GM19023 (cell line): ENCODE results near the gene MTREX.

Source experiments
- ATAC-seq: cut with Tn5 transposase; IDR thresholded peaks from one replicate; pipeline ENCODE4 v1.9.1; 2021; ENCODE audit warnings: mild to moderate bottlenecking, moderate library complexity; ENCODE audit not compliant: unreplicated experiment

MTREX gene

GRCh38 chr5:55426455-55426854 lies 118.7 kb downstream of the MTREX start:
- no peak for ATAC-seq

GRCh38 chr5:55427157-55427556 lies 119.4 kb downstream of the MTREX start:
- ATAC-seq = no peak

- no peak for ATAC-seq
These were observed 121.4 kb downstream of the MTREX start for GRCh38 chr5:55429221-55429612.

GRCh38 chr5:55429613-55430253 lies 121.9 kb downstream of the MTREX start:
- ATAC-seq = no peak

GRCh38 chr5:55432549-55432948 lies 124.8 kb downstream of the MTREX start:
- no peak for ATAC-seq

GRCh38 chr5:55437452-55437851 lies 129.7 kb downstream of the MTREX start:
- ATAC-seq = no peak

GRCh38 chr5:55437859-55438206 lies 130.0 kb downstream of the MTREX start:
- no peak for ATAC-seq

GRCh38 chr5:55438998-55439397 lies 131.2 kb downstream of the MTREX start:
- ATAC-seq = no peak

- ATAC-seq = no peak
These were observed 132.4 kb downstream of the MTREX start for GRCh38 chr5:55440188-55440646.

- ATAC-seq = no peak
These were observed 133.4 kb downstream of the MTREX start for GRCh38 chr5:55441107-55441771.

- ATAC-seq = no peak
These were observed 134.2 kb downstream of the MTREX start for GRCh38 chr5:55441954-55442353.

GRCh38 chr5:55445791-55446190 lies 138.0 kb downstream of the MTREX start:
- ATAC-seq = no peak

- ATAC-seq = no peak
These were observed 139.0 kb downstream of the MTREX start for GRCh38 chr5:55446640-55447351.

- ATAC-seq = no peak
These were observed 142.4 kb downstream of the MTREX start for GRCh38 chr5:55450050-55450765.

GRCh38 chr5:55451976-55452375 lies 144.2 kb downstream of the MTREX start:
- no peak for ATAC-seq

GRCh38 chr5:55453211-55453610 lies 145.4 kb downstream of the MTREX start:
- ATAC-seq = no peak

- ATAC-seq = no peak
These were observed 146.5 kb downstream of the MTREX start for GRCh38 chr5:55454282-55454681.

GRCh38 chr5:55456216-55456895 lies 148.6 kb downstream of the MTREX start:
- ATAC-seq = no peak

- ATAC-seq = no peak
These were observed 151.8 kb downstream of the MTREX start for GRCh38 chr5:55459572-55459971.

- no peak for ATAC-seq
These were observed 155.8 kb downstream of the MTREX start for GRCh38 chr5:55463613-55464012.
